ENCODE measurements around the gene MTHFD1. TPM values are rescaled to one million over a fixed set of nuclear protein-coding genes. Genes with fewer than 3 reads are reported as not detected.

MTHFD1 gene
- total RNA-seq, 1 experiment from 2014 or later = 109 TPM

GRCh38 chr14:64506721-64507120, 118.6 kb downstream of the MTHFD1 start:
- Histone ChIP-seq H3K4me1 (peaks cover 9% of the 10 kb centered on the region), H3K4me3 (no peak overlapping the region)
- no peak for DNase-seq

GRCh38 chr14:64507376-64508156, 119.4 kb downstream of the MTHFD1 start:
- Histone ChIP-seq H3K27ac (no peak overlapping the region), H3K4me1 (peaks cover 3% of the 10 kb centered on the region; the same call in 1 of the 2 replicates), H3K4me3 (no peak overlapping the region)

More at GRCh38 chr14:64506721-64507120, 118.6 kb downstream of the MTHFD1 start:
- H3K36me3 ChIP-seq = no peaks in the 10 kb centered on the region
- no peaks in the 10 kb centered on the region for H3K27me3 ChIP-seq
- no peaks in the 10 kb centered on the region for H3K9me3 ChIP-seq (replicated peaks)
- no peak overlapping the region for H3K27ac ChIP-seq

GRCh38 chr14:64508215-64508776, 120.1 kb downstream of the MTHFD1 start:
- no peak for DNase-seq
- Histone ChIP-seq H3K27me3 (no peaks in the 10 kb centered on the region), H3K27ac (no peak overlapping the region), H3K4me1 (0 out of 2 replicates have a peak, but pooled peaks cover 3% of the 10 kb centered on the region), H3K36me3 (peaks cover 7% of the 10 kb centered on the region), H3K4me3 (no peak overlapping the region), H3K9me3 (replicated peaks) (no peaks in the 10 kb centered on the region)

More at GRCh38 chr14:64507376-64508156, 119.4 kb downstream of the MTHFD1 start:
- H3K9me3 ChIP-seq (replicated peaks) = no peaks in the 10 kb centered on the region
- peak in 1 of 2 experiments; percentile 16 for DNase-seq
- H3K27me3 ChIP-seq = no peaks in the 10 kb centered on the region
- peaks cover 2% of the 10 kb centered on the region; the same call in 1 of the 2 replicates for H3K36me3 ChIP-seq

- Histone ChIP-seq H3K27ac (no peak overlapping the region), H3K4me1 (0 out of 2 replicates have a peak, but pooled peaks cover 3% of the 10 kb centered on the region), H3K4me3 (no peak overlapping the region), H3K9me3 (replicated peaks) (no peaks in the 10 kb centered on the region), H3K27me3 (no peaks in the 10 kb centered on the region), H3K36me3 (peaks cover 7% of the 10 kb centered on the region)
- no peak for DNase-seq
These were observed 120.9 kb downstream of the MTHFD1 start for GRCh38 chr14:64509036-64509435.

Other genes with a start within 250 kb of the MTHFD1 start
- 11.8 and 12.1 TPM in 2 replicates for gene ESR2, start 94.0 kb upstream of the MTHFD1 start, total RNA-seq (2014; rRNA removed; shearing (Covaris generic))
- 2.4 and 2.5 TPM in 2 replicates for gene AKAP5, start 77.1 kb downstream of the MTHFD1 start, total RNA-seq (2014; rRNA removed; shearing (Covaris generic))
- 4.8 and 7.0 TPM in 2 replicates for gene ZBTB25, start 115.5 kb downstream of the MTHFD1 start, total RNA-seq (2014; rRNA removed; shearing (Covaris generic))
- gene ZBTB1, start 116.4 kb downstream of the MTHFD1 start, total RNA-seq (2014; rRNA removed; shearing (Covaris generic)) = 30.1 and 37.3 TPM in 2 replicates
- gene HSPA2, start 152.4 kb downstream of the MTHFD1 start, total RNA-seq (2014; rRNA removed; shearing (Covaris generic)) = 1.8 and 1.9 TPM in 2 replicates
- gene PPP1R36, start 161.6 kb downstream of the MTHFD1 start, total RNA-seq (2014; rRNA removed; shearing (Covaris generic)) = 0.24 and 0.56 TPM in 2 replicates